Keratinocyte (primary cell): ENCODE results near the gene HDLBP.

ENCODE experiments used
- CTCF ChIP-seq, 3 experiments: IDR thresholded peaks in 1 of 3; conservative IDR thresholded peaks in 1 of 3; optimal IDR thresholded peaks in 1 of 3; 2 replicates in 2 of 3; 3 replicates in 1 of 3; pipeline versions ENCODE3 to v1.5.1; 2011; ENCODE audit warnings: low read length in 3 of 3, mild to moderate bottlenecking in 3 of 3, moderate library complexity in 2 of 3, control low read depth in 1 of 3, inconsistent platforms in 1 of 3; ENCODE audit not compliant: insufficient read depth in 2 of 3; ENCODE audit errors: extremely low read depth in 1 of 3
- EZH2 ChIP-seq: IDR thresholded peaks from one replicate; pipeline ENCODE4 v1.6.1; 2012; ENCODE audit warnings: inconsistent platforms, mild to moderate bottlenecking, low read length, moderate library complexity

GRCh38 chr2:241225983-241226382 is 89.5 kb downstream of the HDLBP start:
- no peak for TF ChIP-seq CTCF (optimal IDR thresholded peaks at IDR 0.05 in 1 of 3, IDR thresholded peaks at IDR 0.05 in 1 of 3, conservative IDR thresholded peaks at IDR 0.05 in 1 of 3; ENCODE audit: extremely low read depth in 1 of 3, insufficient read depth in 2 of 3, low read length in 3 of 3)
- TF ChIP-seq EZH2, result no peak
